GM12874 (cell line): Measurements from ENCODE around the gene ADAD2.

Experiments
- TF ChIP-seq, protein P1 (sequence below): IDR thresholded peaks from 2 replicates; pipeline ENCODE4 v1.5.1; 2011; ENCODE audit warnings: low read depth, mild to moderate bottlenecking, control low read depth, low read length, moderate library complexity; ENCODE audit not compliant: insufficient read depth

The ADAD2 gene

GRCh38 chr16:84161801-84162200, 29.2 kb upstream of the ADAD2 start:
- TF ChIP-seq, protein P1, sequence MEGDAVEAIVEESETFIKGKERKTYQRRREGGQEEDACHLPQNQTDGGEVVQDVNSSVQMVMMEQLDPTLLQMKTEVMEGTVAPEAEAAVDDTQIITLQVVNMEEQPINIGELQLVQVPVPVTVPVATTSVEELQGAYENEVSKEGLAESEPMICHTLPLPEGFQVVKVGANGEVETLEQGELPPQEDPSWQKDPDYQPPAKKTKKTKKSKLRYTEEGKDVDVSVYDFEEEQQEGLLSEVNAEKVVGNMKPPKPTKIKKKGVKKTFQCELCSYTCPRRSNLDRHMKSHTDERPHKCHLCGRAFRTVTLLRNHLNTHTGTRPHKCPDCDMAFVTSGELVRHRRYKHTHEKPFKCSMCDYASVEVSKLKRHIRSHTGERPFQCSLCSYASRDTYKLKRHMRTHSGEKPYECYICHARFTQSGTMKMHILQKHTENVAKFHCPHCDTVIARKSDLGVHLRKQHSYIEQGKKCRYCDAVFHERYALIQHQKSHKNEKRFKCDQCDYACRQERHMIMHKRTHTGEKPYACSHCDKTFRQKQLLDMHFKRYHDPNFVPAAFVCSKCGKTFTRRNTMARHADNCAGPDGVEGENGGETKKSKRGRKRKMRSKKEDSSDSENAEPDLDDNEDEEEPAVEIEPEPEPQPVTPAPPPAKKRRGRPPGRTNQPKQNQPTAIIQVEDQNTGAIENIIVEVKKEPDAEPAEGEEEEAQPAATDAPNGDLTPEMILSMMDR: no peak

DNA sequence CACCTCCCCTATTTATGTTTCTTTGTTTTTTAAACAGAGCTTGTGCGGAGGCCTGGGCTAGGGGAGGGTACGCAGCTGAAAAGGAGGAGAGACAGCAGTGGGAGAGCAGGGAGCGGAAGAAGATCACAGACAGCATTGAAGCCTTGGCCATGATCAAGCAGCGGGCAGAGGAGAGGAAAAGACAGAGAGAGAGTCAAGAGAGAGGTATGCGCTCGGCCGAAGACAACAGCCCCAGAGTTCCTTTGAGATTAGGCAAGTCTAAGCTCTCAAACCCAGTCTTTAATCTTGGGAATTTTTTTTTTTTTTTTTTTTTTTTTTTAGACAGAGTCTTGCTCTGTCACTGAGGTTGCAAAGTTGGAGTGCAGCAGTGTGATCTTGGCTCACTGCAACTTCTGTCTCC, 25.2 kb upstream of the ADAD2 start:
- TF ChIP-seq, protein P1: no peak

DNA sequence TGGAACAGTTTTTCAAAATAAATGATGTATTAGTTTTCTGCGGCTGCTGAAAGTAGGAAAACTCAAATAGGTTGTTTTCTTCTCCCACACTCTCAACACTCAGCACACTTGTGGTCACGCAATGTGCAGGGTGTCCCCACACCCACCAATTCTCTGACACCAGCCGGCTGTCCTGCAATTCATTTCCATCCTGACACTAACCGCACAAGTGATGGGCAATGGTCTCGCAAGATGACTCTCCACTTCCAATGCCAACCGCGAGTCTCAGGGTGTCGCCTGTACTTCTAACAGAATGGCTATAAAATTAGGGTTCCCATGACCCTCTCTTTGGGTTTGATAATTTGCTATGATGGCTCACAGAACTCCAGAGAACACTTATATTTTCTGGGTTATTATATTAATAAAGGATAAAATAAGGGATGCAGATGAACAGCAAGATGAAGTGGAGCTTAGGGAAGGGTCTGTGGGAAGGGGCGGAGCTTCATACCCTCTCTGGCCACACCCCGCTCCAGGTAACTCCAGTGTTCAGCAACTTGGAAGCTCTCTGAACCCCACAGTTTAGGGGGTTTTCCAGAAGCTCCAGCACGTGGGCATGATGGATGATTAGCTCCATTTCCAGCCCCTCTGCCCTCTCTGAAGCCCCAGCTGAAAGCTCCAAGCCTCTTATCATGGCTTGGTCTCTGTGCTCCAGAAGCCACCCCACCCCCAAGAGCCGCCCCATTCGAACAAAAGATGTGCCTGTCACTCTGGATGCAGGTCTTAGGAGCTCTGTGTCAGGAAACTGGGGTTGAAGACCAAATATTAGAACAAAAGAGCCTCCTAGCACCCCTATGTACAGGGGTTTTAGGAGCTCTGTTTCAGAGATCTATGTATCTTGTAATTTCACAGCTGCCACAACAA, 23.9 kb upstream of the ADAD2 start:
- TF ChIP-seq, protein P1: no peak

DNA sequence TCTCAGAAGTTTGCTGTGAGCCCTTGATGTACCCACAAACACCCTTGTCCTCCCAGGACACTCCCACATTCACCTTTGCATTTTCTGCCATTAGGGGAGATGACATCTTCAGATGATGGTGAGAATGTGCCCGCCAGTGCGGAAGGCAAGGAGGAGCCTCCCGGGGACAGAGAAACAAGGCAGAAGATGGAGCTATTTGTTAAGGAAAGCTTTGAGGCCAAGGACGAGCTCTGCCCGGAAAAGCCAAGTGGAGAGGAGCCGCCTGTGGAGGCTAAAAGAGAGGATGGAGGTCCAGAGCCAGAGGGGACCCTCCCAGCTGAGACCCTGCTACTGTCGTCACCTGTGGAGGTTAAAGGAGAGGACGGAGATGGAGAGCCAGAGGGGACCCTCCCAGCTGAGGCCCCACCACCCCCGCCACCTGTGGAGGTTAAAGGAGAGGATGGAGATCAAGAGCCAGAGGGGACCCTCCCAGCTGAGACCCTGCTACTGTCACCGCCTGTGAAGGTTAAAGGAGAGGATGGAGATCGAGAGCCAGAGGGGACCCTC, 21.1 kb upstream of the ADAD2 start:
- TF ChIP-seq, protein P1: no peak

GRCh38 chr16:84174396-84174795, 16.6 kb upstream of the ADAD2 start:
- TF ChIP-seq, protein P1: no peak

GRCh38 chr16:84175350-84176081, 15.4 kb upstream of the ADAD2 start:
- TF ChIP-seq, protein P1: peak; percentile 87
